PC-3 (cell line): ENCODE measurements around the gene SCN5A. TPM values are rescaled to one million over a fixed set of nuclear protein-coding genes. Genes with fewer than 3 reads are reported as not detected.

Source experiments
- ATAC-seq: fragments of 200-7000 bp; cut with Tn5 transposase; 2 replicates; pipeline ENCODE4 v1.9.1; 2020; ENCODE audit warnings: mild to moderate bottlenecking, moderate library complexity
- BruUV-seq: library from RNA; stranded (reverse); fragments of 400-500 nt; replicated peaks from 2 replicates; lab custom pipeline; 2021; lab: Mats Ljungman, UMichigan
- CTCF ChIA-PET: fragments of 300-600 bp; sonication (Branson Sonifier 250); formaldehyde crosslinking; loops from one replicate; lab custom pipeline; 2022; ENCODE audit warnings: antibody characterized with exemption; lab: Charles Lee
- POLR2A ChIA-PET: fragments of 300-600 bp; sonication (Branson Sonifier 250); formaldehyde crosslinking; loops from one replicate; lab custom pipeline; 2022; ENCODE audit warnings: antibody characterized with exemption; ENCODE audit not compliant: unreplicated experiment; lab: Charles Lee
- DNase-seq: peaks from one replicate; pipeline ENCODE4 v3.0.0-alpha.2; 2015
- H2AFZ ChIP-seq: fragments of 300-600 bp; sonication (generic); 2 replicates; pipeline ENCODE4 v1.6.0; 2016; ENCODE audit warnings: antibody characterized with exemption, low read length
- H3F3A ChIP-seq: fragments of 300-600 bp; sonication (generic); one replicate; pipeline ENCODE4 v1.6.0; 2017; ENCODE audit warnings: antibody characterized with exemption, low read length, control low read depth, mild to moderate bottlenecking; ENCODE audit not compliant: unreplicated experiment
- H3K27ac ChIP-seq: fragments of 300-600 bp; sonication (generic); 2 replicates; pipeline ENCODE4 v1.5.1; 2016; ENCODE audit warnings: mild to moderate bottlenecking, low read length
- H3K27me3 ChIP-seq: fragments of 300-600 bp; sonication (generic); 2 replicates; pipeline ENCODE4 v1.6.1; 2016; ENCODE audit warnings: low read length, mixed read lengths
- H3K36me3 ChIP-seq: fragments of 300-600 bp; sonication (generic); 2 replicates; pipeline ENCODE4 v1.6.1; 2016; ENCODE audit warnings: low read depth, mixed run types, low read length, mixed read lengths
- H3K4me1 ChIP-seq: fragments of 300-600 bp; sonication (generic); 2 replicates; pipeline ENCODE4 v1.5.1; 2016; ENCODE audit warnings: low read length; ENCODE audit not compliant: insufficient read depth
- H3K4me2 ChIP-seq: fragments of 300-600 bp; sonication (generic); 2 replicates; pipeline ENCODE4 v1.6.0; 2016; ENCODE audit warnings: low read length
- H3K4me3 ChIP-seq: fragments of 300-600 bp; sonication (generic); 2 replicates; pipeline ENCODE4 v1.5.1; 2016; ENCODE audit warnings: mild to moderate bottlenecking, low read length, mixed read lengths
- H3K79me2 ChIP-seq: fragments of 300-600 bp; sonication (generic); 2 replicates; pipeline ENCODE4 v1.6.1; 2017; ENCODE audit warnings: low read length, mixed read lengths
- H3K9ac ChIP-seq: fragments of 300-600 bp; sonication (generic); 2 replicates; pipeline ENCODE4 v1.6.0; 2016; ENCODE audit warnings: mild to moderate bottlenecking, low read length
- H3K9me2 ChIP-seq: fragments of 300-600 bp; sonication (generic); replicated peaks from 2 replicates; pipeline ENCODE4 v1.6.1; 2016; ENCODE audit warnings: mixed run types, low read length, mixed read lengths
- H3K9me3 ChIP-seq: fragments of 300-600 bp; sonication (generic); 2 replicates; pipeline ENCODE4 v1.6.1; 2016; ENCODE audit warnings: low read length, mixed read lengths
- H4K20me1 ChIP-seq: fragments of 300-600 bp; sonication (generic); 2 replicates; pipeline ENCODE4 v1.6.1; 2016; ENCODE audit warnings: low read length, mixed read lengths
- EZH2 ChIP-seq: fragments of 300-600 bp; sonication (generic); IDR thresholded peaks from one replicate; pipeline ENCODE4 v1.6.1; 2017; ENCODE audit warnings: antibody characterized with exemption, mild to moderate bottlenecking, low read length; ENCODE audit not compliant: unreplicated experiment
- EZH2phosphoT487 ChIP-seq: fragments of 300-600 bp; sonication (generic); IDR thresholded peaks from 2 replicates; pipeline ENCODE4 v1.6.1; 2018; ENCODE audit warnings: mild to moderate bottlenecking, antibody characterized with exemption, low read length, borderline replicate concordance
- intact Hi-C: fragments of 100-400 bp; cut with micrococcal nuclease; formaldehyde crosslinking; loops from 2 replicates; pipeline ENCODE4 v1.9.0; 2023
- total RNA-seq: library from RNA; depleted of rRNA; stranded (reverse); fragments of >200 nt; gene quantifications from 2 replicates; pipeline ENCODE4 v1.2.3, GENCODE V29; 2014
- TF ChIP-seq, protein P1 (sequence below): fragments of 300-600 bp; sonication (generic); conservative IDR thresholded peaks from 2 replicates; pipeline ENCODE4 v1.5.1; 2017; ENCODE audit warnings: antibody characterized with exemption, low read depth, mild to moderate bottlenecking, low read length

SCN5A gene
- total RNA-seq, 1 experiment from 2014 or later, result not detected

DNA sequence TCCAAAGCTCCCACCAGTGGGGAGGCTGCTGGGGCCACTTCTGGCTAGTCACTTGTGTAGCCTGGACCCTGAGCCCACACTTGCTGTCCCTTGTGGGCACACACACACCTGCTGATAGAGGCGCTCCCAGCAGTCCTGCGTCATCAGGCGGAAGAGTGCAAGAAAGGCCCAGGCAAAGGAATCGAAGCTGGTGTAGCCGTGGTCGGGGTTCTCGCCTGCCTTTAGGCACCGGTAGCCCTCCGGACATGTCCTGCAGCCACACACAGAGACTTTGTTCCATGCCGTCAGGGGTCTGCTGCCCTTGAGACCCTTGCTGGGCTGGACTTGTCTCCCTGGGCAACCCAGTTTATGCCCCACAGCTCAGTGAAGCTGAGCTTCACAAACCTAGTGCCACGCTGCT, 42.9 kb downstream of the SCN5A start:
- Histone ChIP-seq H3K27me3 (peaks cover 60% of the 10 kb centered on the region), H4K20me1 (no peaks in the 10 kb centered on the region), H3K4me1 (no peaks in the 10 kb centered on the region), H3K79me2 (no peaks in the 10 kb centered on the region), H2AFZ (no peak overlapping the region), H3K9ac (no peak overlapping the region), H3F3A (no peaks in the 10 kb centered on the region), H3K27ac (no peak overlapping the region), H3K9me2 (no peaks in the 10 kb centered on the region), H3K36me3 (no peaks in the 10 kb centered on the region), H3K4me2 (no peak overlapping the region), H3K4me3 (no peak overlapping the region), H3K9me3 (no peaks in the 10 kb centered on the region)
- ChIA-PET CTCF (no interaction called here), POLR2A (no interaction called here)
- no peak for ATAC-seq
- BruUV-seq, result no TSS peak
- intact Hi-C loops, result no loop called here
- TF ChIP-seq EZH2, result no peak
- TF ChIP-seq, protein P1, sequence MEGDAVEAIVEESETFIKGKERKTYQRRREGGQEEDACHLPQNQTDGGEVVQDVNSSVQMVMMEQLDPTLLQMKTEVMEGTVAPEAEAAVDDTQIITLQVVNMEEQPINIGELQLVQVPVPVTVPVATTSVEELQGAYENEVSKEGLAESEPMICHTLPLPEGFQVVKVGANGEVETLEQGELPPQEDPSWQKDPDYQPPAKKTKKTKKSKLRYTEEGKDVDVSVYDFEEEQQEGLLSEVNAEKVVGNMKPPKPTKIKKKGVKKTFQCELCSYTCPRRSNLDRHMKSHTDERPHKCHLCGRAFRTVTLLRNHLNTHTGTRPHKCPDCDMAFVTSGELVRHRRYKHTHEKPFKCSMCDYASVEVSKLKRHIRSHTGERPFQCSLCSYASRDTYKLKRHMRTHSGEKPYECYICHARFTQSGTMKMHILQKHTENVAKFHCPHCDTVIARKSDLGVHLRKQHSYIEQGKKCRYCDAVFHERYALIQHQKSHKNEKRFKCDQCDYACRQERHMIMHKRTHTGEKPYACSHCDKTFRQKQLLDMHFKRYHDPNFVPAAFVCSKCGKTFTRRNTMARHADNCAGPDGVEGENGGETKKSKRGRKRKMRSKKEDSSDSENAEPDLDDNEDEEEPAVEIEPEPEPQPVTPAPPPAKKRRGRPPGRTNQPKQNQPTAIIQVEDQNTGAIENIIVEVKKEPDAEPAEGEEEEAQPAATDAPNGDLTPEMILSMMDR, result no peak
- TF ChIP-seq EZH2phosphoT487, result no peak
- no peak for DNase-seq

DNA sequence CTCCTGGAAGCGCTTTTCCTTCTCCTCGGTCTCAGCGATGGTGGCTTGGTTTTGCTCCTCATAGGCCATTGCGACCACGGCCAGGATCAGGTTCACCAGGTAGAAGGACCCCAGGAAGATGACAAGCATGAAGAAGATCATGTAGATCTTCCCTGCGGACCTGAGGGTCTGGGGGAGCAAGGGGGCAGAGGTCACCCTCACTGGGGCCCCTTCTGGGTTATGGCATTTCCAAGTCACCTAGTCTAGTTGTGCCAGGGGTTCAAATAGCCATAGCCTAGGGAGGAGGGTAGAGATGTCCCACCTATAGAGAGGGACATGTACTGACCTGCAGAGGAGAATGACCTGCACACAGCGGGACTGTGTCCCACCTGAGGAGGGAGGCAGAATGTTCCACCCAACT, 43.5 kb downstream of the SCN5A start:
- no peak overlapping the region for H3K27ac ChIP-seq
- no peaks in the 10 kb centered on the region for H3F3A ChIP-seq
- H3K79me2 ChIP-seq, result no peaks in the 10 kb centered on the region
- DNase-seq, result no peak
- H3K9me2 ChIP-seq, result no peaks in the 10 kb centered on the region
- no peak overlapping the region for H3K9ac ChIP-seq
- H3K9me3 ChIP-seq, result no peaks in the 10 kb centered on the region
- H2AFZ ChIP-seq, result no peak overlapping the region
- no peak overlapping the region for H3K4me2 ChIP-seq
- POLR2A ChIA-PET, result no interaction called here
- H3K36me3 ChIP-seq, result no peaks in the 10 kb centered on the region
- no TSS peak for BruUV-seq
- intact Hi-C loops, result no loop called here
- H3K27me3 ChIP-seq, result peaks cover 55% of the 10 kb centered on the region
- H3K4me3 ChIP-seq, result no peak overlapping the region
- CTCF ChIA-PET, result no interaction called here
- H4K20me1 ChIP-seq, result no peaks in the 10 kb centered on the region
- TF ChIP-seq, protein P1, result no peak
- TF ChIP-seq EZH2, result no peak
- no peak for TF ChIP-seq EZH2phosphoT487
- H3K4me1 ChIP-seq, result no peaks in the 10 kb centered on the region
- no peak for ATAC-seq

GRCh38 chr3:38604246-38604645, 45.2 kb downstream of the SCN5A start:
- Histone ChIP-seq H3K27ac (no peak overlapping the region), H3K4me2 (no peak overlapping the region), H3K27me3 (peaks cover 53% of the 10 kb centered on the region), H2AFZ (no peak overlapping the region), H3K4me1 (no peaks in the 10 kb centered on the region), H3K36me3 (no peaks in the 10 kb centered on the region), H3K9me3 (no peaks in the 10 kb centered on the region), H3K4me3 (no peak overlapping the region), H4K20me1 (no peaks in the 10 kb centered on the region), H3K79me2 (no peaks in the 10 kb centered on the region), H3K9ac (no peak overlapping the region), H3F3A (no peaks in the 10 kb centered on the region), H3K9me2 (no peaks in the 10 kb centered on the region)
- TF ChIP-seq EZH2, result no peak
- TF ChIP-seq, protein P1, result no peak
- TF ChIP-seq EZH2phosphoT487, result no peak
- DNase-seq (no peak), ATAC-seq (no peak)
- ChIA-PET POLR2A (no interaction called here), CTCF (no interaction called here)
- no TSS peak for BruUV-seq
- intact Hi-C loops, result no loop called here
